22Rv1 (cell line): ENCODE results near the gene ADAMTS17.

Experiments
- H3K27ac ChIP-seq: fragments of 450-650 bp; 2 replicates; pipeline ENCODE4 v1.5.1; 2017
- CTCF ChIP-seq: fragments of 450-650 bp; IDR thresholded peaks from 2 replicates; pipeline ENCODE4 v1.5.1; 2017; ENCODE audit warnings: mild to moderate bottlenecking
- ZFX ChIP-seq: fragments of 450-650 bp; IDR thresholded peaks from 2 replicates; pipeline ENCODE4 v1.6.1; 2017; ENCODE audit warnings: antibody characterized with exemption, borderline replicate concordance

Gene ADAMTS17

GRCh38 chr15:100254691-100255090 is 87.1 kb downstream of the ADAMTS17 start:
- TF ChIP-seq ZFX (no peak), CTCF (no peak)
- no peak overlapping the region for H3K27ac ChIP-seq

DNA sequence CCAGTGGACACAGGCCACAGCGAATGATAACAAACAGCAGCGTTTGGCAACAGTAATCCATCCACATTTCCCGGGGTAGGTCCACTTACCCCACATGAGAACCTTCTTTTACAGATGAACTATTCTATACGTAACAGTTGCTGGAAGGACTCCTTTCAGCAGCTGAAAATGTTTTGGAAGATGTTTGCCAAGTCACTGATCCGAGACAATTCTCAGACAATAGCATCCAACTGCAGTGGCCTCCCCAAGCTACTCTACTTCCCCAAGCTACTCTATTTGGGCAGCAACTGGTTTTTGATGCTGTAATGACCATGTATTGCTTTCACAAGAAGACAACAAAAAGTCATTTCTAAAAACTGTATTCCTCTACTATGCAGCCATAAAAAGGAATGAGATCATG is 87.5 kb downstream of the ADAMTS17 start:
- no peak overlapping the region for H3K27ac ChIP-seq
- TF ChIP-seq ZFX (no peak), CTCF (no peak)

DNA sequence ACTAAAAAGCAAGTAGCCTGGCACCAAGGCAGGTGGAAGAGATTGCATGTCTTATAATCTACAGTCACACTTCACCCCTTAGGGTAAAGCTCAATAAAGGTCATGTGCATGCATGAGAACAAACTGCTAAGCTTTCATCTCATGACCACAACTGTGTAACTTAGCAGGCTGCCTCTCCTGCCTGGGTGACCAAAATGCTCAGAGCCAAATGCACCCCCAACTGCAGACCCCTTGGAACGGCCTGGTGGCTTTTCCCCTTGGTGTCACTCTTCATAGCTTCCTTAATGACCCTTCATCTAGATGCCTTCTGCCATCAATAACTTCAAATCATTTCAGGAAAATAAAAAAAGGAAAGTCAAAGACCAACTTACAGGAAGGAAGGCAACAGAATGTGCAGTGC is 88.1 kb downstream of the ADAMTS17 start:
- no peak for TF ChIP-seq CTCF
- no peak for TF ChIP-seq ZFX
- no peak overlapping the region for H3K27ac ChIP-seq

DNA sequence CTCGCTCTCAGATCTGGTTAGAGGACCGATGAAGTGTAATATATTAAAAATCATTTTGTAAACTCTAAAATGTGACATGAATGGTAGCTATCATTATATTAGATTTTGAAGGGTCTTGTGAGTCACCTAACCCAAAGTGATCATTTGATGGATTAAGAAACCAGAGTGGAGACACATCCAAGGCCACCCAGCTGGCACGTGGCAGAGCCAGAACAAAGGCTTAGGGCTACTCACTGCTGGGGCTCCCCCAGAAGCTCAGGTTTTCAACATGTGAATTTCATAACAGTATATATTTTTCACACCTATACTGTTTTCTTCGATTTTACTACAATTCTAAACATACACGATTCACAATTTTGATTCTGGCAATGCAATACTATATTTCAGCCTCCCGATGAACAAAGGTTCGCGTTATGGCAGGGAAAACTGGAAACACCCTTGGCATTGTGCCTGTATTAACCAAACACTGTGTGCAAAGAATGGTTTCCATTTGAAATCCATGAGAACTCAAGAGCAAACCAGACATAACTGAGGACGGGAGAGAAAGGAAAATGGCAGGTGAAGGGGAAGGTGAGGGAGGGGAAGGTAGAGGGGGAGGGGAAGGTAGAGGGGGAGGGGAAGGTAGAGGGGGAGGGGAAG is 88.9 kb downstream of the ADAMTS17 start:
- H3K27ac ChIP-seq, result no peak overlapping the region
- TF ChIP-seq CTCF (no peak), ZFX (no peak)

DNA sequence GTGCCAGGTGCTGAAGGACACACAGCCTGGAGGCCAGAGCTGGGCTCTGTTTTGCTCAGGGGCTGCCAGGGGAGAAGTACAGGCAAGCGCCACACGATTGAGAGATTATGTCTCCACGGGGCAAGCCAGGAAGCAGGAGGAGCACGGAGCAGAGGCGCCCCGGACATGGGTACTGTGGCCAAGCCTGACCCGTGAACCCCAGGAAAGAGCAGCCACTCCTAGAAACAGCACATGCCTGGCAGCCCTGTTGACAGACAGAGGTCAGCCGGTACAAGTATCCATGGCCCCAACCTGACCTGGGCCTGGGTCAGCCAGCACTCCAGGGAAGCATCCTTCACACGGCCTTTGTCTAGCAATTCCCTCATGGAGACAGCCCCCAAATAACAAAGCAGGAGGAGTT is 89.4 kb downstream of the ADAMTS17 start:
- H3K27ac ChIP-seq, result no peak overlapping the region
- TF ChIP-seq ZFX (no peak), CTCF (no peak)

GRCh38 chr15:100250176-100250800 is 91.5 kb downstream of the ADAMTS17 start:
- no peak for TF ChIP-seq ZFX
- TF ChIP-seq CTCF, result no peak
- no peak overlapping the region for H3K27ac ChIP-seq

- TF ChIP-seq ZFX (no peak), CTCF (no peak)
- no peak overlapping the region for H3K27ac ChIP-seq
Measured at GRCh38 chr15:100249096-100249815, 92.5 kb downstream of the ADAMTS17 start.
